Measurements from ENCODE around the gene EPG5. TPM values are rescaled to one million over a fixed set of nuclear protein-coding genes. Genes with fewer than 3 reads are reported as not detected.
"Not testable (repeated sequence)": the region's sequence is repeated elsewhere in the genome, so short reads cannot be mapped to it uniquely, and the experiment has no call there.

The EPG5 gene
- total RNA-seq, 2 donors from 2014 or later, result 25.3 to 33.6 TPM

GRCh38 chr18:45998244-45998643 lies 31.1 kb upstream of the EPG5 start:
- Histone ChIP-seq H3K27ac (no peak overlapping the region), H3K4me1 (no peaks in the 10 kb centered on the region), H3K9me3 (no peaks in the 10 kb centered on the region), H3K4me3 (no peak overlapping the region), H3K36me3 (no peaks in the 10 kb centered on the region), H3K27me3 (no peaks in the 10 kb centered on the region)
- DNase-seq (ENCODE audit: low spot score), result no peak
- TF ChIP-seq CTCF (IDR thresholded peaks at IDR 0.05), result no peak

- H3K27ac ChIP-seq, result no peak overlapping the region
Observed at GRCh38 chr18:45997700-45998151, 30.6 kb upstream of the EPG5 start.

GRCh38 chr18:45995461-45995860 lies 28.3 kb upstream of the EPG5 start:
- no peak overlapping the region for H3K27ac ChIP-seq
- no peaks in the 10 kb centered on the region for H3K9me3 ChIP-seq
- no peaks in the 10 kb centered on the region for H3K27me3 ChIP-seq
- no peaks in the 10 kb centered on the region for H3K36me3 ChIP-seq
- no peak for DNase-seq (ENCODE audit: low spot score)
- no peaks in the 10 kb centered on the region for H3K4me1 ChIP-seq
- no peak for TF ChIP-seq CTCF (IDR thresholded peaks at IDR 0.05)
- H3K4me3 ChIP-seq, result no peak overlapping the region

More at GRCh38 chr18:45997700-45998151, 30.6 kb upstream of the EPG5 start:
- Histone ChIP-seq H3K4me1 (no peaks in the 10 kb centered on the region), H3K27me3 (no peaks in the 10 kb centered on the region), H3K36me3 (no peaks in the 10 kb centered on the region), H3K9me3 (no peaks in the 10 kb centered on the region), H3K4me3 (no peak overlapping the region)
- no peak for DNase-seq (ENCODE audit: low spot score)
- no peak for TF ChIP-seq CTCF (IDR thresholded peaks at IDR 0.05)

- DNase-seq (ENCODE audit: low spot score), result no peak
- Histone ChIP-seq H3K27me3 (no peaks in the 10 kb centered on the region), H3K27ac (no peak overlapping the region), H3K36me3 (no peaks in the 10 kb centered on the region), H3K9me3 (no peaks in the 10 kb centered on the region), H3K4me3 (no peak overlapping the region), H3K4me1 (no peaks in the 10 kb centered on the region)
- TF ChIP-seq CTCF (IDR thresholded peaks at IDR 0.05), result no peak
Observed at GRCh38 chr18:45993438-45993837, 26.3 kb upstream of the EPG5 start.

- not testable (repeated sequence) for H3K27ac ChIP-seq; DNase-seq (ENCODE audit: low spot score); H3K4me1 ChIP-seq; H3K4me3 ChIP-seq; H3K27me3 ChIP-seq; H3K9me3 ChIP-seq; H3K36me3 ChIP-seq
Observed at GRCh38 chr18:45992527-45992926, 25.4 kb upstream of the EPG5 start.

- H3K4me1 ChIP-seq, result no peaks in the 10 kb centered on the region
- H3K4me3 ChIP-seq, result no peak overlapping the region
- no peak overlapping the region for H3K27ac ChIP-seq
- DNase-seq (ENCODE audit: low spot score), result no peak
- no peaks in the 10 kb centered on the region for H3K9me3 ChIP-seq
- TF ChIP-seq CTCF (IDR thresholded peaks at IDR 0.05), result no peak
- no peaks in the 10 kb centered on the region for H3K27me3 ChIP-seq
- no peaks in the 10 kb centered on the region for H3K36me3 ChIP-seq
Observed at GRCh38 chr18:45991788-45992187, 24.7 kb upstream of the EPG5 start.

Measured in right atrium auricular region (tissue), 2 donors.